ENCODE results near the gene HIPK2.

GRCh38 chr7:139746652-139747051, 31.1 kb downstream of the HIPK2 start:
- TF ChIP-seq POLR2A (IDR thresholded peaks at IDR 0.05) = no peak
- no peak for TF ChIP-seq CTCF (IDR thresholded peaks at IDR 0.05)
- no peak for TF ChIP-seq POLR2AphosphoS5 (IDR thresholded peaks at IDR 0.05)
- TF ChIP-seq EP300 (IDR thresholded peaks at IDR 0.05) = no peak

Data from stomach (tissue), 4 donors.